IPS-NIHi11 (cell line): ENCODE results near the gene CAST.

Experiments
- DNase-seq: peaks from one replicate; pipeline ENCODE4 v3.0.0; 2012; ENCODE audit warnings: mixed read lengths, low spot score

The CAST gene

GRCh38 chr5:96671441-96671840 lies 9.3 kb downstream of the CAST start:
- DNase-seq: no peak

DNA sequence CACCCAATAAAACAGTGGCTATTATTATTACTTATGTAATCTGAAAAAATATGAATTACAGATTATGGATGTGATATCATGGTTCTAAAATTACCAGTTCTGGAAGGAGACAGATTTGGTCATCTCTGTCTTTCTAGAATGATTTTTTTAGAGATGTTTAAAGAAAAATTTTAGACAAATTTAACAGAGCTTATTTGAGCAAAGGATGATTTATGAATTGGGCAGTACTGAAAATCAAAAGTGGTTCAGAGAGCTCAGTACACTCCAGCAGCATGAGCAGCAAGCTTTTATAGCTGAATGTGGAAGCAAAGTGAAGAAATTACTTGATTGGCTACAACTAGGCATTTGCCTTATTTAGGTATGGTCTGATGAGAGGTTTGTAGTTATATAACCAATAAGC lies 11.0 kb downstream of the CAST start:
- DNase-seq: no peak

GRCh38 chr5:96675882-96676281 lies 13.7 kb downstream of the CAST start:
- DNase-seq: no peak

DNA sequence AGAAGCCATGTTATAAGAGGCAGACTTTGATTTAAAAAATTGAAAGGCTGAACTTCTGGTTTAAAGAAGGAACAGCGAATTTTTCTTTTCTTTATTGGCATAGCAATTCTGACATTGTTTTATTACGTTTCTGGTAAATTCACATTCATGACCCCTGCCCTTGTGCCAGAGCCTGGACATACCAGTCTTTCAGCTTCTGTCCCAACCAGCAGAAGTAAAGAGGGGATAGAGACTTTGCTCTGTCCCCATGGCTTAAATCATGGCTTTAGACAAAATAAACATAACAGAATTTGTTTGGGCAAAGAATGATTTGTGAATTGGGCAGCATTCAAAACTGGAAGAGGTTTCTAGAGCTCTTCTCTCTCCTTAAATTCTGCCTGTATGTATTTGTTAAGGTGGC lies 15.3 kb downstream of the CAST start:
- no peak for DNase-seq

GRCh38 chr5:96679293-96679692 lies 17.1 kb downstream of the CAST start:
- DNase-seq: no peak

- DNase-seq: no peak
These were observed 18.7 kb downstream of the CAST start for GRCh38 chr5:96680759-96681470.

- DNase-seq: no peak
These were observed 21.2 kb downstream of the CAST start for GRCh38 chr5:96683392-96683791.

- DNase-seq: no peak
These were observed 21.6 kb downstream of the CAST start for GRCh38 chr5:96683810-96684209.

- no peak for DNase-seq
These were observed 24.9 kb downstream of the CAST start for GRCh38 chr5:96687080-96687479.

- DNase-seq: peak; percentile 29
These were observed 25.8 kb downstream of the CAST start for GRCh38 chr5:96687812-96688453.

GRCh38 chr5:96690861-96691260 lies 28.7 kb downstream of the CAST start:
- no peak for DNase-seq

DNA sequence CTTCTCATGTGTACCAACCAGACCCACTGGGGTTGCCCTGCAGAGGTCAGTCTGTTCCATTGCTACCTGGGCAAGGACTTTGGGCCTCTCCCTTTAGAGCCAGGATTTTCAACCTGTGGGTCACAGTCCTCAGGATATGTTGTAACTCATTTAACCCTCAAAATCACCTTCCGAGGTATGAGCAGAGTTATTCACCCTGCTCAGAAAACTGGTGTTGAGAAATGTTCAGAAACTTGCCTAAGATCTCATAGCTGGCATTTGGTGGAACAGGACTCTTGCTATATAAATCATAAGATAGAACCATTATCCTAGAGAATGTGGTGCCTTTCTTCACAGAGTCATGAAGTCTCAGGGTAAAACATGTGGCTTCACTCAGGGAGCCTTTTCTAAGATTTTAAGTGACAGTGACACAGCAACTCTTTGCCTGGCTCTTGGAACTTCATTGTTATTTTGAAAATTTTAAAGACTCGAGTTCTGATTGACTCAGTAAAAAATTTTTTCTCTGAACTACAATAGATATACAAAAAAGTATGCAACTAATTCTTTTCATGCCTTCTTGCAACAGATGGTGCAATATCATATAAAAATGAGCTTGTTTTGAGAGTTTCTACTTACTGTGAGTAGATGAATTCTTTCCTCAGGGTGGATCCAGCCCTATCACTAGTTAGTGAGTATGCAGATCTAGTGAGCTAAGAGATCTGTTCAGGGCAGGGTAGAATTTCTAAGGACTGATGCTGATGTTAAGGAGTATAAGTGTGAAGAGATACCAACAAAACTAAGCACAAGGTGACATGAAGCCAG lies 29.5 kb downstream of the CAST start:
- no peak for DNase-seq

DNA sequence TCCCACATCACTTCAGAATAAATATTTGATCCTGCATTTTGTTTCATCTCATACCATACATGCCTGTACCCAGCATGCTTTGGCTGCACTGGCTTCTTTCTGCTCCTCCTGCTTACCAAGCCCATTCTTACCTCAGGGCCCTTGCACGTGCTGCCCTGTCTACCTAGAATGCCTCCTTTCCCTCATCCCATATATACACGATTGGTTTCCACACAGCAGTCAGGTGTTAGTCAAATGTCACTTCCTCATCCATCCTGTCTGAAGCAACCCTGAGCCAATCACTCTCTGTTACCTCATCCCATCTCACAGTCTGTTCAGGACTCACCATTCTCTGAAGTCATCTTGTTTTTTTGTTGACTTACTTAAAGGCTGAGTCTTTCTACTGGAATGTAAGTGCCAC lies 30.3 kb downstream of the CAST start:
- DNase-seq: no peak

DNA sequence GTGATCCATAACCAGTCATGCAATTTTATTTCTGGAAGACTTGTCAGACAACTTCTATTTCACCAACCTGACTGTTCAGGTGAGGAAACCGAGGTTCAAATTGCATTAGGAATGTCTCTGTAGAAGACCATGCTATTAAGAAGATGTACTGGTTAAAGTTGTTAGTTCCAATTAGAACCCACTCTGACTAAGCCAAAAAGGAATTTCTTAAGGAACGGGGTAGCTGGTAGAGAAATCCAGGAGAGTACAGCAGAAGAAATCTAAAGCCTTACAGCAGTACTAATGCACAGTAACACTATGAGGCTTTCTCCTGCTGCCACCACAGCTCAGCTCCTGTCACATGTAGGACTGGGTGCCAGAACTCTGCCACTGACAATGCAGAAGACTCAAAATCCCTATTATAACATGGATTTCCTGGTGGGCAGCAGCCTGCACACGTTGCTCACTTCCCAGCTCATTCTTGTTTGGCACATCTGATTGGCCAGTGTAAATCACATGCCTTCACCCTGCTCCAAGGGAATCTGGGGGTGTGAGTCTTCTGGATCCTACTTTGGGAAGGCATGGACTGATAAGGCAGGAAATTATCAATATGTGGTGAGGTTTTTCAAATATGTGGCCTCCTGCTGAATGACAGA lies 37.1 kb downstream of the CAST start:
- DNase-seq: peak; percentile 69

- peak; percentile 89 for DNase-seq
These were observed 40.6 kb downstream of the CAST start for GRCh38 chr5:96702503-96703383.

GRCh38 chr5:96703384-96703920 lies 41.3 kb downstream of the CAST start:
- no peak for DNase-seq

- no peak for DNase-seq
These were observed 41.8 kb downstream of the CAST start for GRCh38 chr5:96703995-96704394.

DNA sequence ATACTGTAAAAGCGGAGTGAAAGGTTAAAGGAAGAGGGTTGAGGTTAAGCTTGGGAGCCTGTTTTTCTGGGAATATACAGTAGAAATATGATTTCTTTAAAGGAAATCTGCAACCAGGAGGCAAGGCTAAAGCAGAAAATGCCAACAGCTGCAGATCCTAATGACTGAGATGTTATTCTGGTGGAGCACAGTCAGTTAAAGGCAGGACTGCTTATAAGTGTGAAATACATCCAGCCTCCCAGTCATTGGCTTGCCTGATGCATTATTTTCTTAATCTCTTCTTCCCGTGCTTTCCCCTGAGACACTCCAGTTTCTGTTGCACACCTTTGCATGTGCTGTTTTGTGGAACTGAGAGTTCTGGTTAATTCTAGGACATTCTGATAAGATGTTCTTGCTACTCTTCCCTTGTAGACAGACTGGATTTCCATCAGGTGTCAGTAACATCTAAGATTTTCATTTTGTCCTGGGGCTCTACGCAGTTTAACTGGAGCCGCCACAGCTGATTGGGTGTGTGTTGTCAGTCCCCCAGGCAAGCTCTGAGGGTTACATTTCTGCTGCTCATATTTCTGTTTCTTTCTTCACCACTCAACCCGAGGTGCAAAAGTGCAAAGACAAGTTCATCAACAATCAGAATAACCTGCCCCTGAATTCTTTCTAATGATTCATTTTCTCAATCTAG lies 44.4 kb downstream of the CAST start:
- no peak for DNase-seq

DNA sequence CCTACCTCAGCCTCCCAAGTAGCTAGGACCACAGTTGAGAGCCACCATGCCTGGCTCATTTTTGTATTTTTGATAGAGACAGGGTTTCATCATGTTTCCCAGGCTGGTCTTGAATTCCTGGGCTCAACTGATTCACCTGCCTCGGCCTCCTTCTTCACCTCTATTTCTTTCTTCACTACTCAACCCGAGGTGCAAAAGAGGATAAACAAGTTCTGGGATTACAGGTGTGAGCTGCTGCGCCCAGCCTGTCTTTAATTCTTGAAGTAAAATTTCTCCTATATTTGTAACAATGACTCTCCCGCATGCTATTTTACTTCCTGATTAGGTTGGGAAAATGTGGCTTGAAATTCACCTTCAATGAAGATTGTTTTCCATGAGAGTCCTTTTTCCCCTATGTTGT lies 46.4 kb downstream of the CAST start:
- no peak for DNase-seq

- no peak for DNase-seq
These were observed 47.1 kb downstream of the CAST start for GRCh38 chr5:96709152-96709821.
